Hindlimb muscle (tissue), 1 donor: ENCODE data around the gene MMP1. TPM values are rescaled to one million over a fixed set of nuclear protein-coding genes. Genes with fewer than 3 reads are reported as not detected.
A peak's percentile ranks its signal among the peaks of the same experiment; 100 is the strongest.
"Not testable (repeated sequence)": the region's sequence is repeated elsewhere in the genome, so short reads cannot be mapped to it uniquely, and the experiment has no call there.

Experiments
- DNase-seq: peaks from one replicate; pipeline ENCODE4 v3.0.0-alpha.2; 2013
- polyA plus RNA-seq: library from polyadenylated mRNA; unstranded; fragments of 120-200 nt; gene quantifications from one replicate; pipeline ENCODE4 v1.2.1, GENCODE V29; 2013; ENCODE audit not compliant: insufficient read length

The MMP1 gene
- polyA plus RNA-seq, 1 donor, result 0.10 TPM

- DNase-seq, result peak; percentile 43
Measured at GRCh38 chr11:102760344-102761035, 37.5 kb downstream of the MMP1 start.

GRCh38 chr11:102757823-102758549 is 40.0 kb downstream of the MMP1 start:
- DNase-seq, result no peak

- DNase-seq, result no peak
Measured at GRCh38 chr11:102753267-102753666, 44.7 kb downstream of the MMP1 start.

- no peak for DNase-seq
Measured at GRCh38 chr11:102751673-102752072, 46.3 kb downstream of the MMP1 start.

GRCh38 chr11:102749101-102749722 is 48.7 kb downstream of the MMP1 start:
- no peak for DNase-seq

GRCh38 chr11:102746746-102747578 is 51.0 kb downstream of the MMP1 start:
- DNase-seq, result not testable (repeated sequence)

Other genes with a start within 250 kb of the MMP1 start
- not detected for gene MMP20, start 172.8 kb downstream of the MMP1 start, polyA plus RNA-seq
- gene MMP27, start 92.4 kb downstream of the MMP1 start, polyA plus RNA-seq, result not detected
- 0.10 TPM for gene MMP8, start 73.2 kb downstream of the MMP1 start, polyA plus RNA-seq
- not detected for gene MMP10, start 17.5 kb downstream of the MMP1 start, polyA plus RNA-seq
- gene MMP3, start 45.4 kb upstream of the MMP1 start, polyA plus RNA-seq, result not detected
- not detected for gene MMP12, start 76.8 kb upstream of the MMP1 start, polyA plus RNA-seq
- gene MMP13, start 157.6 kb upstream of the MMP1 start, polyA plus RNA-seq, result not detected